ENCODE data around the gene MSANTD1.
"Not testable (repeated sequence)": the region's sequence is repeated elsewhere in the genome, so short reads cannot be mapped to it uniquely, and the experiment has no call there.

MSANTD1 gene

GRCh38 chr4:3291969-3292570 is 43.1 kb downstream of the MSANTD1 start:
- Mint-ChIP-seq H3K4me3 (peak overlapping the region; percentile 85 to 96), H3K36me3 (ENCODE audit: insufficient read depth) (peaks cover 3% of the 10 kb centered on the region), H3K4me1 (ENCODE audit: low read depth in 2 of 2) (peaks cover 19 to 22% of the 10 kb centered on the region in 2 donors), H3K9me3 (no peaks in the 10 kb centered on the region), H3K27ac (peak overlapping the region; percentile 86 to 90), H3K27me3 (peaks cover 1 to 30% of the 10 kb centered on the region in 2 donors)
- DNase-seq (peak in 1 of 3 experiments; percentile 21), ATAC-seq (replicated peaks) (peak; percentile 23)

DNA sequence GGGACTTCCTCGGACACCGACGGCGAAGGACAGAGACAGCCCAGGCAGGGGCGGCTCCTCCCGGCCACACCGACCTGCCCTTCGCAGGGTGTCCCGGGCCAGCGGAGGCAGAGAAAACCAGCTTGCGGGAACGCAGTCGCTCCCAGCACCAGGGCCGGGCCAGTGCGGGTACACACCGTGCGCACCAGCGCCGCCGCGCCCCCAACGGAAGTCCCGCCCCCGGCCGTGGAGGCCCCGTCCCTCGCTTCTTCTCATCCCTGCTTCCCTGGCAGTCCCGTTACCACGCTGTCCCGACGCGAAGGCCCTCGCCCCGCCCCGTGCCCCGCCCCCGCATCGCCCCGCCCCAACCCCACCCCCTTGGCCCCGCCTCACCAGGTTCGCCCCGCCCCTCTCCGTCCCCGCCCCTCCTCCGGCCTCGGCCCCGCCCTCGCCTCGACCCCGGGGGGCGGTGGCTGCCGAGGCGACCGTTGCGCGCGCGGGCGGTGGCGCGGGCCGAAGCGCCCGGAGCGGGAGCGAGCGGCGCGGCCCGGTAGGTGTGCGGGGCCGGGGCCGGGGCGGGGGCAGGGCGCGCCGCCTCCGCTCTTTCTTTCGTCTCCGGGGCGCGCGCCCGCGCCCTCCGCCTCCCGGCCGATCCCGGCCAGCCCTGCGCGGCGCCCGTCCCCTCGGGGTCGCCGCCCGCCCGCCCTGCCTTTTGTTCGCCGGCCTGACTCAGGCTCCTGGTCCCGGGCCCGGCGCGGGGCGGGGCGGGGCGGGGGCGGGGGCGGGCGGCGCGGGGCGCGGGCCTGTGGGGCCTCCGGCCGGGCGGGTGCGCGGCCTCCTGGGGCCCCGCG is 43.8 kb downstream of the MSANTD1 start, which contains the start of gene RGS12:
Gene RGS12, plus strand, starts transcription at position 451 of the 830 bp plus-strand sequence. CDS start 23,150 bp downstream, outside the sequence.
- peak; percentile 68 to 78 (median 70) for DNase-seq
- Mint-ChIP-seq H3K4me3 (peak within 1 kb of the TSS; percentile 85 to 96), H3K27ac (peak within 1 kb of the TSS; percentile 86 to 90), H3K36me3 (ENCODE audit: insufficient read depth) (peaks cover 3% of the 10 kb centered on the region), H3K4me1 (ENCODE audit: low read depth in 2 of 2) (peaks cover 22% of the 10 kb centered on the region in 2 donors), H3K27me3 (peaks cover 0 to 22% of the 10 kb centered on the region in 2 donors), H3K9me3 (no peaks in the 10 kb centered on the region)
- ATAC-seq (replicated peaks): peak; percentile 82

GRCh38 chr4:3293401-3294391 is 44.7 kb downstream of the MSANTD1 start:
- Mint-ChIP-seq H3K9me3 (no peaks in the 10 kb centered on the region), H3K27me3 (peaks cover 0 to 19% of the 10 kb centered on the region in 2 donors), H3K4me1 (ENCODE audit: low read depth in 2 of 2) (peaks cover 22 to 28% of the 10 kb centered on the region in 2 donors), H3K4me3 (peak overlapping the region; percentile 44 to 59), H3K27ac (peak overlapping the region; percentile 2 to 19), H3K36me3 (ENCODE audit: insufficient read depth) (peaks cover 3% of the 10 kb centered on the region)
- no peak for ATAC-seq (replicated peaks)
- no peak for DNase-seq

- no peaks in the 10 kb centered on the region for H3K9me3 Mint-ChIP-seq
- no peak for DNase-seq
- H3K36me3 Mint-ChIP-seq (ENCODE audit: insufficient read depth): peaks cover 3% of the 10 kb centered on the region
- peaks cover 0 to 11% of the 10 kb centered on the region in 2 donors for H3K27me3 Mint-ChIP-seq
- no peak for ATAC-seq (replicated peaks)
- no peak overlapping the region for H3K4me3 Mint-ChIP-seq
- peaks cover 25 to 35% of the 10 kb centered on the region in 2 donors for H3K4me1 Mint-ChIP-seq (ENCODE audit: low read depth in 2 of 2)
- peak overlapping the region; percentile 2 to 19 for H3K27ac Mint-ChIP-seq
These were observed 45.7 kb downstream of the MSANTD1 start for GRCh38 chr4:3294401-3295241.

GRCh38 chr4:3295837-3296624 is 47.1 kb downstream of the MSANTD1 start:
- H3K36me3 Mint-ChIP-seq (ENCODE audit: insufficient read depth): peaks cover 3% of the 10 kb centered on the region
- no peaks in the 10 kb centered on the region for H3K27me3 Mint-ChIP-seq
- no peak overlapping the region for H3K27ac Mint-ChIP-seq
- no peak overlapping the region for H3K4me3 Mint-ChIP-seq
- H3K4me1 Mint-ChIP-seq (ENCODE audit: low read depth in 2 of 2): peaks cover 25 to 36% of the 10 kb centered on the region in 2 donors
- ATAC-seq (replicated peaks) (no peak), DNase-seq (no peak)
- no peaks in the 10 kb centered on the region for H3K9me3 Mint-ChIP-seq

DNA sequence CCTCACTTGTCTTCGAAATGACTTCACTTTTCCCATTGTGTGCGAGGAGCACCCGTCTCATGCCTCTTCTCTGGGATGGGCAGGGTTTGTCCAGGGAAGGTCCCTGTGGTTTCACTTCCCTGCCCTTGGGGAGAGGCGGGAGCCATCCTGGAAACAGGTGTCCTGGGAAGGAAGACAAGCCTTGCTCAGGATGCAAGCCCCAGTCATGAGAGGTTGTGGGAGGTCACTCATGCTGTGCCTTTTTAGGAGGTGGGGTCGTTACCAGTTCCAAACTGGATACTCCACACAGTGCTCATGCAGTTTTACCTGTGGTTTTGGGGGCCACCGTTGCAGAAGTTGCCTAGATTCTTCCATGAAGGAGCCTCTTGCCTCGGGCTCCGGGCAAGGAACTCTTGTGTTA is 47.7 kb downstream of the MSANTD1 start:
- Mint-ChIP-seq H3K27ac (no peak overlapping the region), H3K4me3 (no peak overlapping the region), H3K9me3 (no peaks in the 10 kb centered on the region), H3K36me3 (ENCODE audit: insufficient read depth) (peaks cover 3% of the 10 kb centered on the region), H3K4me1 (ENCODE audit: low read depth in 2 of 2) (peaks cover 29 to 39% of the 10 kb centered on the region in 2 donors), H3K27me3 (no peaks in the 10 kb centered on the region)
- DNase-seq: no peak
- no peak for ATAC-seq (replicated peaks)

DNA sequence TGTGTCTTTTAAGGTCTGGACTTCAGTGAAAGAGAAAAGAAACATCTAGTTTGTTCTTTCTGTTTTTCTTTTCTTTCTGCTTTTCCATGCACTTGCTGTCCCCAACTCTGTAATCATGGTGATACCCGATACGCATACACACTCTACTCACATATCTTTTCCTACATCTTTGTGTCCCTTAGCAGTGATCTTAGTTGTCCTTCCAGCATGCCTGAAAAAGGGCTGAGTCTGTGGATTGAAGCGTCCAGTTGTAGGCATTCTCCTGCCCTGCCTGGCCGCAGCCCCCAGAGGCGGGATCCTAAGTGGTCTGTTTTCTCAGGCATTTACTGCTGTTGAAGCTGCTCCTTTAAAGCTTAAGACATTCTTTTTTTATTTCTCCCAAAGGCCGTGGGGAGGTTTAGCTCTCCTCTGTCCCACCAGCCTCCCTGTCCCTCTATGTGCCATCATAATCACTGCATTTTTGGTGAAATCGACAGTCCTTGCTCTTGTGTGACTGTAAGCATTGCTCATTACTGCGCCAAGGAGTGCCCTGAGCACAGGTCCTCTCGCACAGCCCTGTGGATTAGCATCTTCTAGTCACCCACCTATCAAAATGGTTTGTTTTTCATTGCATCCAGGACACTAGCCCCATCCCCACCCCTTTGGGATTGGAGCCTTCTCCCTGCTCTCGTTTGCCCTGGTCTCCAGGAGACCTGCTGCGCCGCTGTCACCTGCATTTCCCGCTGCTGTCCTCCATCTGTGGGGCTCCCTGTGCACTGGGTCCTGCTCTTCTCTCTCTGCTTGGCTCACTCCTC is 48.3 kb downstream of the MSANTD1 start:
- H3K27me3 Mint-ChIP-seq: no peaks in the 10 kb centered on the region
- no peaks in the 10 kb centered on the region for H3K36me3 Mint-ChIP-seq (ENCODE audit: insufficient read depth)

DNA sequence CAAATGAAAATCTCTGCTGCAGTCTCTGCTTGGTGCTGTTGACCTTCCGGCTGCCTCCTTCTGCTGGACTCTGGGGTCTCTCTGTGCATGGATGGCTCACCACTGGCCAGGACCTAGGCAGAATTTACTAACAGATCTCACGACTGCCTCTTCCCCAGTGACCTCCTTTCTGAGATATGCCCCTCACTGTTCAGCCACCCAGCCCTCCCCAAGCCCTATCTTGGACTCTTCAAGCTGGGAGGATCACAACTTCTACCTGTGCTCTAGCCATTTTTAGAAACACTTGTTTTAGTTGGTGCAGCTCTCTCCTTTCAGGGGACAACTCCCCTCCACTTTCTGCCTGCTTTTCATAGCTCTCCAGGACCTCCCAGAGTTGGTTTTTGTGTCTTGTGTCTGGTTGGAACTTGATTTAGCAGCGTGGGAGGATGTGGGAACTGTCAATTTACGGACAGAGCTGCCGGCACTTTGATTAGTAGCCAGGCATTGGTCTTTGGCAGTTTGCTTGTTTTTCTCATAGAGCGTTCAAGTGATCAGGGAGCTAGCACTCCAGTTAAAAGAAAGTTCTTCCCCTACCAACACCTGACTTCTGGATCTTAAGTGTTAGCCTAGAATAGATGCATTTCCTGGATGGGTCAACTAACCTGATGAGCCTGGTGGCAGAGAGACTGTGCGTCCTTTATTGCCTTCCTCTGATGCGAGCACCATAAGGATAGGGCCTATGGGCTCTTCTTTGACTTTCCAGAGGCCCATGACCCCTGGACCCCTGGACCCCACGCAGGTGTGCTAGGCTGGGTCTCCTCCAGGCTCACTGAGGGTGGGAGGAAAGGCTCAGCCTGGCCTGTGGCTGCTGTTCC is 50.4 kb downstream of the MSANTD1 start:
- DNase-seq (no peak), ATAC-seq (replicated peaks) (no peak)
- Mint-ChIP-seq H3K27me3 (no peaks in the 10 kb centered on the region), H3K4me3 (no peak overlapping the region), H3K9me3 (no peaks in the 10 kb centered on the region), H3K27ac (no peak overlapping the region), H3K4me1 (ENCODE audit: low read depth in 2 of 2) (peaks cover 34 to 48% of the 10 kb centered on the region in 2 donors), H3K36me3 (ENCODE audit: insufficient read depth) (peaks cover 3% of the 10 kb centered on the region)

More for the DNA sequence above, 48.3 kb downstream of the MSANTD1 start:
- DNase-seq (no peak), ATAC-seq (replicated peaks) (no peak)
- peaks cover 28 to 41% of the 10 kb centered on the region in 2 donors for H3K4me1 Mint-ChIP-seq (ENCODE audit: low read depth in 2 of 2)
- H3K27ac Mint-ChIP-seq: no peak overlapping the region
- no peaks in the 10 kb centered on the region for H3K9me3 Mint-ChIP-seq
- H3K4me3 Mint-ChIP-seq: no peak overlapping the region

- no peak for DNase-seq
- peaks cover 3% of the 10 kb centered on the region for H3K36me3 Mint-ChIP-seq (ENCODE audit: insufficient read depth)
- H3K27ac Mint-ChIP-seq: no peak overlapping the region
- H3K9me3 Mint-ChIP-seq: no peaks in the 10 kb centered on the region
- peaks cover 0 to 3% of the 10 kb centered on the region in 2 donors for H3K27me3 Mint-ChIP-seq
- H3K4me1 Mint-ChIP-seq (ENCODE audit: low read depth in 2 of 2): peaks cover 33 to 47% of the 10 kb centered on the region in 2 donors
- no peak overlapping the region for H3K4me3 Mint-ChIP-seq
- no peak for ATAC-seq (replicated peaks)
These were observed 51.2 kb downstream of the MSANTD1 start for GRCh38 chr4:3299976-3300671.

DNA sequence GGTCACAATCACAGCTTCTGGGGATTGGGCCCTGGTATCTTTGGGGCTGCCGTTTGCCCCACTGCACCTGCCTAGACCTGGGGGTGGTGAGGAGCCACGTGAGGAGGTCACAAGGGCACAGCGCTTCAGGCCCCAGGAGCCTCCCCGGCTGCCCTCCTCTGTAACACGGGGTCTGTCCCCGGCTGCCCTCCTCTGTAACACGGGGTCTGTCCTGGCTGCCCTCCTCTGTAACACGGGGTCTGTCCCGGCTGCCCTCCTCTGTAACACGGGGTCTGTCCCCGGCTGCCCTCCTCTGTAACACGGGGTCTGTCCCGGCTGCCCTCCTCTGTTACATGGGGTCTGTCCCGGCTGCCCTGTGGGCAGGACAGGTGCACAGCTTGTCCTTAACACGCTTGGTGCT is 51.9 kb downstream of the MSANTD1 start:
- peaks cover 41 to 50% of the 10 kb centered on the region in 2 donors for H3K4me1 Mint-ChIP-seq (ENCODE audit: low read depth in 2 of 2)
- not testable (repeated sequence) for DNase-seq; H3K36me3 Mint-ChIP-seq (ENCODE audit: insufficient read depth); ATAC-seq (replicated peaks); H3K9me3 Mint-ChIP-seq
- peak overlapping the region; percentile 88 to 91 for H3K4me3 Mint-ChIP-seq
- H3K27ac Mint-ChIP-seq: peak overlapping the region; percentile 80 to 90
- peaks cover 0 to 10% of the 10 kb centered on the region in 2 donors for H3K27me3 Mint-ChIP-seq

Data from effector memory CD8-positive, alpha-beta T cell (primary cell).